Breast epithelium (tissue), 4 donors: ENCODE results near the gene CNKSR1. TPM values are rescaled to one million over a fixed set of nuclear protein-coding genes. Genes with fewer than 3 reads are reported as not detected.

Experiments
- DNase-seq, 2 donors: peaks; one replicate each; pipeline ENCODE4 v3.0.0-alpha.2; 2019; ENCODE audit warnings: low spot score in 2 of 2
- H3K27ac ChIP-seq, 2 donors: fragments of 200-600 bp; sonication (generic) in 1 of 2; one replicate each; pipeline ENCODE4 v1.5.1; 2016 to 2019; ENCODE audit warnings: mild to moderate bottlenecking in 1 of 2
- H3K27me3 ChIP-seq, 2 donors: fragments of 200-600 bp; sonication (generic) in 1 of 2; one replicate each; pipeline versions ENCODE4 v1.5.1 to v1.6.0; 2017 to 2019; ENCODE audit warnings: control low read depth in 1 of 2, mild to moderate bottlenecking in 1 of 2
- H3K36me3 ChIP-seq: fragments of 200-600 bp; one replicate; pipeline ENCODE4 v1.5.1; 2019
- H3K4me1 ChIP-seq, 2 donors: fragments of 200-600 bp; sonication (generic); one replicate each; pipeline ENCODE4 v1.5.1; 2016 to 2019; ENCODE audit warnings: control low read depth in 1 of 2
- H3K4me3 ChIP-seq, 3 donors: fragments of 200-600 bp; sonication (generic); 1 replicate in 2 of 3; 2 replicates in 1 of 3; pipeline ENCODE4 v1.5.1; 2016 to 2019; ENCODE audit warnings: mild to moderate bottlenecking in 3 of 3, moderate library complexity in 2 of 3
- H3K9me3 ChIP-seq, 2 donors: fragments of 200-600 bp; sonication (generic) in 1 of 2; one replicate each; pipeline ENCODE4 v1.5.1; 2016 to 2019; ENCODE audit warnings: control low read depth in 1 of 2
- CTCF ChIP-seq, 3 donors: fragments of 450-650 bp; IDR thresholded peaks; one replicate each; pipeline ENCODE4 v1.5.1; 2016 to 2017; ENCODE audit warnings: antibody characterized with exemption in 3 of 3, mild to moderate bottlenecking in 3 of 3, moderate library complexity in 3 of 3
- POLR2A ChIP-seq: fragments of 450-650 bp; IDR thresholded peaks from one replicate; pipeline ENCODE4 v1.6.1; 2016; ENCODE audit warnings: antibody characterized with exemption, mild to moderate bottlenecking, moderate library complexity
- POLR2AphosphoS5 ChIP-seq, 3 donors: sonication (generic); formaldehyde crosslinking; IDR thresholded peaks; one replicate each; pipeline ENCODE4 v1.6.1; 2017; ENCODE audit warnings: antibody characterized with exemption in 3 of 3
- intact Hi-C: fragments of 100-400 bp; cut with DNase I; formaldehyde crosslinking; loops from one replicate; pipeline ENCODE4 v1.15.1; 2023; ENCODE audit warnings: low total_unique reads
- total RNA-seq, 3 donors: library from RNA; depleted of rRNA; stranded (reverse); fragments of >200 nt; gene quantifications; one replicate each; pipeline ENCODE4 v1.1.0, GENCODE V29; 2016

The CNKSR1 gene
- total RNA-seq, 3 donors from 2014 or later = 2.2 to 28.2 (median 22.3) TPM

DNA sequence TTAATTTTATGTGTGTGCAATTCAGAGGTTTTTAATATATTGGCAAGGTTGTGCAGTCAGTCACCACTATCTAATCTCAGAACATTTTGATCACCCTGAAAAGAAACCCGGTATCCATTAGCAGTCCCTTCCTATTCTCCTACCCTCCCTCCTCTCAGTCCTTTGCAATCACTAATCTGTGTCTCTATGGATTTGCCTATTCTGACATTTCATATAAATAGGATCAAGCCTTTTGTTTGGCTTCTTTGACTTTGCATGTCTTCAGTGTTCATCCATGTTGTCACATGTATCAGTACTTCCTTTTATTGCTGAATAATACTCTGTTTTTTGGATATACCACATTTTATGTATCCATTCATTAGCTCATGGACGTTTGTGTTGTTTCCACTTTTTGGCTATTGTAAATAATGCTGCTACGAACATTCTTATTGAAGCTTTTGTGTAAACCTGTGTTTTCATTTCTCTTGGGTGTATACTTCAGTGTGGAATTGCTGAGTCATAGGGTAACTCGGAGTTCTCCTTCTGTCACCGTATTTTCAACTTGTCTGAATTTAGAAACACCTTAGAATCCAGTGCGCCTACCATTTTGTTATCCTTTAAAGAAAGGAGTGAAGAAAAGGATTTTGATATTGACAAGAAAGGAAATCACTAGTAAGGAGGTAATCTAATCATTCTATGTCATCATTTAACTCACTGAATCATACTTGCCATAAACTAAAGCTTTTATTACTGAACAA, 60.1 kb downstream of the CNKSR1 start:
- H3K36me3 ChIP-seq = no peaks in the 10 kb centered on the region
- no peaks in the 10 kb centered on the region for H3K4me1 ChIP-seq
- TF ChIP-seq POLR2A (no peak), POLR2AphosphoS5 (IDR thresholded peaks at IDR 0.05) (no peak), CTCF (IDR thresholded peaks at IDR 0.05) (no peak)
- intact Hi-C loops = loop anchor here (10.0 kb wide), 1 partner anchor 73 kb away; the partner anchor contains the start of genes C1orf232 and ZNF593
- no peak overlapping the region for H3K27ac ChIP-seq
- no peaks in the 10 kb centered on the region for H3K27me3 ChIP-seq
- no peak overlapping the region for H3K4me3 ChIP-seq
- no peaks in the 10 kb centered on the region for H3K9me3 ChIP-seq
- no peak for DNase-seq

Other genes with a start within 250 kb of the CNKSR1 start
- 10 to 100 TPM in 1 of 3 donors, 1 to 10 TPM in 2; 8.2 to 19.9 (median 9.8) TPM for gene PAFAH2, start 179.4 kb upstream of the CNKSR1 start, total RNA-seq
- 1 to 10 TPM in 1 of 3 donors, under 1 TPM in 1, not detected in 1; 0.98 to 2.8 TPM for gene EXTL1, start 155.7 kb upstream of the CNKSR1 start, total RNA-seq
- 1 to 10 TPM in 1 of 3 donors, under 1 TPM in 2; 0.16 to 1.3 (median 0.33) TPM for gene SLC30A2, start 131.4 kb upstream of the CNKSR1 start, total RNA-seq
- gene TRIM63, start 109.9 kb upstream of the CNKSR1 start, total RNA-seq = 1 to 10 TPM in 2 of 3 donors, not detected in 1; 2.2 to 4.0 TPM
- 10 to 100 TPM in 1 of 3 donors, 1 to 10 TPM in 2; 9.2 to 17.3 (median 9.3) TPM for gene PDIK1L, start 65.7 kb upstream of the CNKSR1 start, total RNA-seq
- gene FAM110D, start 18.4 kb upstream of the CNKSR1 start, total RNA-seq = 1 to 10 TPM; 3.4 to 9.1 (median 6.2) TPM
- gene C1orf232, start 8.5 kb upstream of the CNKSR1 start, total RNA-seq = not detected
- 10 to 100 TPM; 26.4 to 39.7 (median 31.9) TPM for gene ZNF593, start 7.6 kb upstream of the CNKSR1 start, total RNA-seq
- gene ZNF593OS, start 5.7 kb upstream of the CNKSR1 start, total RNA-seq = not detected
- gene CATSPER4, start 13.1 kb downstream of the CNKSR1 start, total RNA-seq = not detected
- gene CEP85, start 56.7 kb downstream of the CNKSR1 start, total RNA-seq = 10 to 100 TPM in 1 of 3 donors, 1 to 10 TPM in 2; 4.8 to 11.7 (median 7.5) TPM
- 10 to 100 TPM; 27.5 to 55.7 (median 50.1) TPM for gene SH3BGRL3, start 102.6 kb downstream of the CNKSR1 start, total RNA-seq
- gene UBXN11, start 129.1 kb downstream of the CNKSR1 start, total RNA-seq = 10 to 100 TPM; 15.0 to 25.5 (median 24.9) TPM
- gene CD52, start 140.5 kb downstream of the CNKSR1 start, total RNA-seq = 10 to 100 TPM in 2 of 3 donors, 1 to 10 TPM in 1; 8.3 to 12.8 (median 12.3) TPM
- gene CRYBG2, start 176.6 kb downstream of the CNKSR1 start, total RNA-seq = under 1 TPM in 1 of 3 donors, not detected in 2; 0.66 TPM
- under 1 TPM in 2 of 3 donors, not detected in 1; 0.48 to 0.59 TPM for gene ZNF683, start 195.3 kb downstream of the CNKSR1 start, total RNA-seq
- not detected for gene LIN28A, start 233.3 kb downstream of the CNKSR1 start, total RNA-seq